Liver (tissue), 9 donors: ENCODE data around the gene KLHL12. TPM values are rescaled to one million over a fixed set of nuclear protein-coding genes. Genes with fewer than 3 reads are reported as not detected.

Experiments
- DNase-seq: peaks from one replicate; pipeline ENCODE4 v3.0.0-alpha.2; 2017; ENCODE audit warnings: low spot score
- H3K27ac ChIP-seq, 2 donors: one replicate each; pipeline ENCODE4 v1.7.0; 2013; ENCODE audit warnings: inconsistent platforms in 2 of 2, low read length in 2 of 2, control low read depth in 1 of 2, low read depth in 1 of 2, mild to moderate bottlenecking in 1 of 2
- H3K27me3 ChIP-seq, 4 donors: one replicate each; pipeline versions ENCODE4 v1.6.1 to v1.7.0; 2013; ENCODE audit warnings: low read length in 3 of 4, inconsistent platforms in 1 of 4, mild to moderate bottlenecking in 1 of 4, moderate library complexity in 1 of 4; ENCODE audit not compliant: control insufficient read depth in 4 of 4, insufficient read depth in 4 of 4
- H3K36me3 ChIP-seq, 4 donors: one replicate each; pipeline versions ENCODE4 v1.6.1 to v1.7.0; 2013; ENCODE audit warnings: low read length in 3 of 4, mild to moderate bottlenecking in 3 of 4, low read depth in 1 of 4, moderate library complexity in 1 of 4; ENCODE audit not compliant: control insufficient read depth in 4 of 4, insufficient read depth in 3 of 4
- H3K4me1 ChIP-seq, 4 donors: one replicate each; pipeline versions ENCODE4 v1.6.1 to v1.7.0; 2013; ENCODE audit warnings: low read length in 3 of 4, mild to moderate bottlenecking in 3 of 4, moderate library complexity in 1 of 4; ENCODE audit not compliant: control insufficient read depth in 4 of 4, insufficient read depth in 4 of 4
- H3K4me3 ChIP-seq, 3 donors: one replicate each; pipeline versions ENCODE4 v1.6.1 to v1.7.0; 2013; ENCODE audit warnings: low read length in 3 of 3, control low read depth in 1 of 3, low read depth in 1 of 3, mild to moderate bottlenecking in 1 of 3
- H3K9ac ChIP-seq, 2 donors: one replicate each; pipeline ENCODE4 v1.7.0; 2013; ENCODE audit warnings: low read length in 2 of 2, mild to moderate bottlenecking in 2 of 2, moderate library complexity in 2 of 2, control low read depth in 1 of 2, low read depth in 1 of 2
- H3K9me3 ChIP-seq, 4 donors: one replicate each; pipeline versions ENCODE4 v1.6.1 to v1.7.0; 2013; ENCODE audit warnings: low read length in 3 of 4; ENCODE audit not compliant: control insufficient read depth in 4 of 4
- ATF3 ChIP-seq: IDR thresholded peaks from 2 replicates; pipeline ENCODE4 v1.6.1; 2016; ENCODE audit warnings: antibody characterized with exemption
- CTCF ChIP-seq: fragments of 150-350 bp; IDR thresholded peaks from 2 replicates; pipeline ENCODE4 v1.5.1; 2017; ENCODE audit warnings: improper control_type of control experiment, low read depth, low read length; ENCODE audit not compliant: missing input control
- EGR1 ChIP-seq, 2 donors: IDR thresholded peaks; 2 replicates each; pipeline ENCODE4 v1.6.1; 2016 to 2018; ENCODE audit warnings: antibody characterized with exemption in 2 of 2, low read depth in 2 of 2
- FOXA1 ChIP-seq: IDR thresholded peaks from 2 replicates; pipeline ENCODE4 v1.6.1; 2016; ENCODE audit warnings: antibody characterized with exemption
- FOXA2 ChIP-seq: IDR thresholded peaks from 2 replicates; pipeline ENCODE4 v1.6.1; 2016; ENCODE audit warnings: antibody characterized with exemption
- GABPA ChIP-seq, 2 donors: IDR thresholded peaks in 1 of 2; conservative IDR thresholded peaks in 1 of 2; 2 replicates each; pipeline ENCODE4 v1.6.1; 2016; ENCODE audit warnings: antibody characterized with exemption in 2 of 2, mild to moderate bottlenecking in 1 of 2, moderate library complexity in 1 of 2
- HNF4A ChIP-seq, 2 donors: conservative IDR thresholded peaks; 2 replicates each; pipeline ENCODE4 v1.6.1; 2016; ENCODE audit warnings: antibody characterized with exemption in 2 of 2, mild to moderate bottlenecking in 2 of 2
- HNF4G ChIP-seq: IDR thresholded peaks from 2 replicates; pipeline ENCODE4 v1.6.1; 2016; ENCODE audit warnings: antibody characterized with exemption
- JUND ChIP-seq, 2 donors: IDR thresholded peaks; 2 replicates each; pipeline ENCODE4 v1.6.1; 2016; ENCODE audit warnings: antibody characterized with exemption in 2 of 2
- MAX ChIP-seq: IDR thresholded peaks from 2 replicates; pipeline ENCODE4 v1.6.1; 2016; ENCODE audit warnings: antibody characterized with exemption
- NR2F2 ChIP-seq: IDR thresholded peaks from 2 replicates; pipeline ENCODE4 v1.6.1; 2016; ENCODE audit warnings: antibody characterized with exemption
- RAD21 ChIP-seq, 2 donors: IDR thresholded peaks; 2 replicates each; pipeline ENCODE4 v1.6.1; 2016; ENCODE audit warnings: antibody characterized with exemption in 2 of 2, mild to moderate bottlenecking in 2 of 2
- REST ChIP-seq: IDR thresholded peaks from 2 replicates; pipeline ENCODE4 v1.6.1; 2016; ENCODE audit warnings: antibody characterized with exemption, mild to moderate bottlenecking
- RXRA ChIP-seq, 2 donors: IDR thresholded peaks; 2 replicates each; pipeline ENCODE4 v1.6.1; 2017 to 2018; ENCODE audit warnings: antibody characterized with exemption in 2 of 2, mild to moderate bottlenecking in 1 of 2
- SP1 ChIP-seq: IDR thresholded peaks from 2 replicates; pipeline ENCODE4 v1.6.1; 2018; ENCODE audit warnings: antibody characterized with exemption, mild to moderate bottlenecking
- TAF1 ChIP-seq: conservative IDR thresholded peaks from 2 replicates; pipeline ENCODE4 v1.6.1; 2016; ENCODE audit warnings: antibody characterized with exemption, mild to moderate bottlenecking
- YY1 ChIP-seq: IDR thresholded peaks from 2 replicates; pipeline ENCODE4 v1.6.1; 2016; ENCODE audit warnings: antibody characterized with exemption, mild to moderate bottlenecking
- ZBTB33 ChIP-seq: IDR thresholded peaks from 2 replicates; pipeline ENCODE4 v1.6.1; 2016; ENCODE audit warnings: antibody characterized with exemption
- WGBS: extraction: QIAGEN DNeasy Blood & Tissue Kit; methylation state at CpG from one replicate; pipeline ENCODE4 v1.1.7; 2013; 5-methylcytosine and 5-hydroxymethylcytosine counted together
- polyA plus RNA-seq, 2 donors: library from polyadenylated mRNA; stranded (reverse) in 1 of 2; unstranded in 1 of 2; fragments of 200-250 nt in 1 of 2; fragments of >200 nt in 1 of 2; fragmentation: Nextera tagmentation in 1 of 2; extraction: Ambion mirVana in 1 of 2; gene quantifications; one replicate each; pipeline versions ENCODE4 v1.2.1 to v1.2.3, GENCODE V29; 2013 to 2015
- total RNA-seq, 2 donors: library from RNA; depleted of rRNA; stranded (reverse); fragments of >200 nt; gene quantifications; one replicate each; pipeline ENCODE4 v1.2.3, GENCODE V29; 2014
- donor health status: healthy.
- donor health status: healthy.
- donor health status: healthy.
- donor health status: healthy.
- donor health status: healthy.

The KLHL12 gene
- total and polyA plus RNA-seq, 4 donors: 7.2 to 17.5 (median 10.4) TPM

GRCh38 chr1:202871367-202871766 is 55.7 kb downstream of the KLHL12 start:
- no peaks in the 10 kb centered on the region for H3K27me3 ChIP-seq
- H3K4me3 ChIP-seq: no peak overlapping the region
- H3K9ac ChIP-seq: no peak overlapping the region
- H3K27ac ChIP-seq: no peak overlapping the region
- H3K4me1 ChIP-seq: no peaks in the 10 kb centered on the region
- WGBS: 88% methylated on average over 4 of the region's 4 CpGs
- no peaks in the 10 kb centered on the region for H3K9me3 ChIP-seq
- no peak for DNase-seq
- TF ChIP-seq REST (no peak), EGR1 (IDR thresholded peaks at IDR 0.05; ENCODE audit: low read depth in 2 of 2) (no peak), FOXA1 (no peak), MAX (no peak), FOXA2 (no peak), RXRA (IDR thresholded peaks at IDR 0.05) (no peak), NR2F2 (no peak), SP1 (no peak), HNF4A (conservative IDR thresholded peaks at IDR 0.05) (no peak), GABPA (IDR thresholded peaks at IDR 0.05 in 1 of 2, conservative IDR thresholded peaks at IDR 0.05 in 1 of 2) (no peak), ZBTB33 (no peak), JUND (IDR thresholded peaks at IDR 0.05) (no peak), ATF3 (no peak), CTCF (no peak), HNF4G (no peak), TAF1 (no peak), YY1 (no peak), RAD21 (IDR thresholded peaks at IDR 0.05) (no peak)
- no peaks in the 10 kb centered on the region for H3K36me3 ChIP-seq
